GM19023 (cell line): Measurements from ENCODE around the gene DAB1.

Experiments used
- ATAC-seq: cut with Tn5 transposase; IDR thresholded peaks from one replicate; pipeline ENCODE4 v1.9.1; 2021; ENCODE audit warnings: mild to moderate bottlenecking, moderate library complexity; ENCODE audit not compliant: unreplicated experiment

Gene DAB1

DNA sequence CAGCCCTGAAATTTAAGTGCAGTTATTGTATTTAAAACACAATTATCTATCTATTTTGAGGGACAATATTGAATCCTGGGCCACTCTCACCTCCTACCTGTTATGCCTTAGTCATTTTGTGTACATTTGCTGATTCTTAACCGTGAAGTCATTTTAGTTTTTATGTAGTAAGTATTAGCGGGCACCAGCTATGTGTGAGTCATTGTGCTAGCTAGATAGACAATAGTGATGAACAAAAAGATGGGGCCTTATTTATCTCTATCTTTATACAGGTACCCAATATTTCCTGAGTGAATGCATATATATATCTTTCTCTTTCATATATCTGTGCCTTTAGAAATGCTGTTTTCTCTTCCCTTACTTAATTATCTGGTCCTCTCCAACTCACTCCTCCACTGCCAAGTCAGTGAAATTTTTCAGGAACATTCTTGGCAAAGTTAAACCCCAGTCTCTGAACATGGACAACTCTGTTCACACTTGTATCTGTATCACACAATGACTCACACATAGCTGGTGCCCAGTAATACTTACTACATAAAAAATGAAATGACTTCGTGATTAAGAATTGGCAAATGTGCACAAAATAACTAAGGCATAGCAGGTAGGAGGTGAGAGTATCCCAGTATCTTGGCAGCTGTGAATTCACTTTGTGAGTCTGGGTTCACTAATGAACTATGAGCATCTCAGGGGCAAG, 292.0 kb downstream of the DAB1 start:
- no peak for ATAC-seq

DNA sequence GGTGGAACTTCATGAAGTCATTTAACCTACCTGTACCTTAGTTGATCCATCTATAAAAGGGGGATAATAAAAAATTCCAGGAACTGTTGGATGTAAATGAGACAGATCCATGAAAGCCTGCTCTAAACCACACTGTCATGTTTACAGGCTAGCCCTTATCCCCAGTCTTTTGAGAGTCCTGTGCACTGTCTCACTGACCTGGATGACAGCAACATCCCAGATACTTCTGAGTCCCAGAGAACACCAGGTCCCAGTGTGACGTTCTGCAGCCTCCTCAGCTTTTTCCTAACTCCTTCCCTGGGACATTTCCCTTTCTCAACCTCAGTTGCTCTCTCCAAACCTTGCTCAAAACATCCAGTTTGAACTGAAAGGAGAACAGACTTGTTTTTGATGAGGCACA, 292.6 kb downstream of the DAB1 start:
- no peak for ATAC-seq

DNA sequence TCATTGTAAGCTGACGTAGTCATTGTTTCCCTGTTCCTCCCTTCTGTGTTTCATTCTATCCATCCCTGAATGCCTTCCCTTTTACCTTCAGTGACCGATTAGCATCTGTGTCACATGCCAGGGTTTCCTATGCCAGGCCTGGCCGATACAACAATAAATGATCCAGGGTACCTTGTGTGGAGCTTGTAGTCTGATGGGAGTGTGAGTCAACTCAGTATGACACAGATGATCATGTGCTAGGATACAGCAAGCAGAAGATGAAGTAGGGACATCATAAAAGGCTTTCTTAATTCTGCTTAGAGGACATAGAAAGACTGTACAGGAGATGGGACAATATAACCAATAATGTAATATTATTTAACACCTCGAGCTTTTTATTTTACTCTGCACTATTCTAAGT, 294.0 kb downstream of the DAB1 start:
- no peak for ATAC-seq

DNA sequence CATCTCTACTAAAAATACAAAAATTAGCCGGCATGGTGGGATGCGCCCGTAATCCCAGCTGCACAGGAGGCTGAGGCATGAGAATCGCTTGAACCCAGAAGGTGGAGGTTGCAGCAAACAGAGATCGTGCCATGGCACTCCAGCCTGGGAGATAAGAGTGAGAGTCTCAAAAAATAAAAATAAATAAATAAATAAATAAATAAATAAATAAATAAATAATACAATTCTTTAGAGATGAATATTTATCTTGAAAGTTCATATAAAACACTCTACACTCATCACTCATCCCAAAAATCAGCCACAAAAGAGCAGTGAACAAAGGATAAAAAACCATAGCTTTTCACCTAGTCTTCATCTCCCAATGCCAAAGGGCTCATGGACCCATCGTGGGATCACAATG, 295.9 kb downstream of the DAB1 start:
- ATAC-seq, result no peak

DNA sequence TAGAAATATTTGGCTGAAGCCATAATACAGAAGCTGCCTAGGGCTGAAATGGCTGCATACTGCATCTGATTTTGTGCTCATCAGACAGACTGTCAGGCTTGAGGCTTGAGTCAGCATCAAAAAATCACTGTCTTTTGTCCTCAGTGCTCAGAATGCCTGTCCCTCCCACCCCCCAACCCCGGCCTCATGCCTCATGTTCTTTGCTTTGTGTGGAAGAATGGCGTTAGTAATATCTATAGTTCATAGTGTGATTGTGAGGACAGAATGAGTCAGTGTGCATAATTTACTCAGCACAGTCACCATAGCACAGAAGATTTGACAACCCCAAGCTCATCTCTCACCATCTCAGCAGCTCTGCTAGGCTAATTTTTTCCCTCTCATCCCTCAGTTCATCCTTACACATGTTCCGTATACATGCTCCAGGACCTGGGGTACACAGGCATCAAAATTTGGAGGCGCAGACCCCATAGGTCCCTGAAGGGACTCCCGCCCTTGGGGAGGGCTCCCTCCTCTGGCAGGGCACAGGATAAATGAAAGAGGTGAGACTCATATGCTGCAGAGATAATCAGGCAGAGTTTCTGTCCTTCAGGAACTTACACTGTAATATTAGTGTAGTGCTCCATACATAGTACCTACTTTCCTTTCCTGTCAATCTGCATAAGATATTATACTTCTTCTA, 299.0 kb downstream of the DAB1 start:
- no peak for ATAC-seq

DNA sequence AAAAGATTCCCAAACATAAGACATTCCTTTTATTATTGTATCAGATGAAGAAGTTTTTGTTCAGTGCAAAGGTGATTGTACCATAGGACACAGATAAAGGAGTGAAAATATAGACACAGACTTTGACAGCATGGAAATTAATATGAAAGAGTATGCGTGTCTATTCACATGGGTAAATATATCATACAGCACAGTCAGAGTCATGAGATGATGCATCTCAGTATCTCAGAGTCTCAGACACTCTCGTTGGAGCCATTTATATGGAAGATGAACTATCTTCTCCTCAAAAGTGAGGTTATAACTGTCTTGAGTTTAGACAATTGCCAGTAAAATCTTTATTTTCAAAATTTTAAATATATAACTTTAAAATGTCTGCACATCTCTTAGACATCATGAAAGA, 299.7 kb downstream of the DAB1 start:
- ATAC-seq, result no peak

DNA sequence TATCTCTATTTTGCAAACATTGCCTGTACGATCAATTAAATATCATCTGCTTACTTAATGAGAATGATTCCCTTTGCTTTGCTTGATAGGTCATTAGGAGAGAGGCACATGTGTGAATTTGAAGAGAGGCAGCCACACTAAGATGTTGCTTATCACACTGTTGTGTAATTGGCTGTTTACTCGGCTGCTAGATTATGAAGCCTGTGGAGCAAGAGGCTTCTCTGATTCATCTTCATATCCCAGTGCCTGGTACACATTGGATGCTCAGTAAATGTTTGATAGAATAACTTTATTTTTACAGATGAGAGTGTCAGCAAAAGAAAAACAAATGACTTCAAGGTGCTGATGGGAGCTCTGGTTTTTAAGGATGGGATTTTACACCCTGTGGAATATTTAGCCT, 301.8 kb downstream of the DAB1 start:
- ATAC-seq, result no peak

DNA sequence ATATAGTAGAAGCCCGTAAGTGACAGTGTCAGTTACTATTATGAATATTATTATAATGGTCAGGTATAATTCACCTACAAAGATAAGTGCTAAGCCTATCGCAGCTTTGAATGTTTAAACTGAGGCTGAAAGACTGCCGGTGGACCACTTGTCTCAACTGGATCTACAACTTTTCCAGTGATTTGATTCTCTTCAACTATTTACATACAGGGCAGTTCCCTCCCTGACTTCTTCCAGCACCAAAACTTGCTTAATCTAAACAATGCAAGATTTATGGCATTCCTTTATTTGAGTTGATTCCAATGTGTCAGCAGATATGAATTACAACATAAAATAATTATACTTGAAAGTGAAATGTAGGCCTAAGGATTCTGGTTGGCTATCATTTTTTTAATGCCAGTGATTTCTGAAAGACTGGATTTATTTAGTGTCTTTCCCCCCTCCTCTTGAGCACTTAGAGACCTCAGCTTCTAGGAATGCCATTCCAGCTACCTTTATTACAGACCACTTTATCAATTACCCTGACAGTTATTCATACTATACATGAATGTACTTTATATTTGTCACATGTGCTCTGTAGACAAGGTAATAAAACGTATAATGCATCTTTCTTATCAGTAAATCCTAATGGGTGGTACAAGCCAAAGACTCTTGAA, 304.8 kb downstream of the DAB1 start:
- ATAC-seq, result no peak

DNA sequence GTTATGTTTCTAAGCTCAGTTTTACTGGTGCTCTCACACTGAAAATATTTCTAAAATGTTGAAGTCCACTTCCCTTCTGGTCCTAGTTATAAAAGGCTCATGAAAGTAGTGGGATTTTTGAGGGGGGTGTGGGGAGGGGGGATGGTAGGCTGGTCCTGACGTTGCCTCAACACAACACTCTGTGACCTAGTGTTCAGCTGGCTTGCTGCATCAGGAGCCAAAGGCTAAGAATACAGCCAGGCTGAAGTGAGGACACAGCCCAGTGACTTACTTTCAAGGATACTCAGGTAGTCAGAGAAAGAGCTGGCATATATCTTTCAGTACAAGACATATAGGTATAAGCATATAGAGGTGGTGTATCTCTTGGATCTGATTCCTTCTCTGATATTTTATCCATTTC, 306.1 kb downstream of the DAB1 start:
- no peak for ATAC-seq

DNA sequence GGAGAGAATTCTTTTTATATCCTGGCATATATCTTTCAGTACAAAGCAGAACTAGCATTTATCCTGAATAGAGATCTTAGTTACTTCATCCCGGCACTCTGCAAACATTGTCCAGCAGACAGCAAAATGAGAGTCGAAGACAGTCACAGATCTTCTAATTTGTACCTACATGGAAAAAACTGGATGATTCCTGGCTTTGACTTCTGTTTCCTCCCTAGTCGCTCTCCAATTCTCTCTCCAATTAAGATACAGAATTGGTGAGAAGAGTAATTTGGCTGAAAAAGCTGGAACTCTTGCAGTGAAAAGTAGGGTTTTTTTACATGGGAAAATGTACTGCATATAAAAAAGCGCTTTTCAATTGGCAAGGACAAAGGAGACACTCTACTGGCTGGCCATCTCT, 307.0 kb downstream of the DAB1 start:
- no peak for ATAC-seq

DNA sequence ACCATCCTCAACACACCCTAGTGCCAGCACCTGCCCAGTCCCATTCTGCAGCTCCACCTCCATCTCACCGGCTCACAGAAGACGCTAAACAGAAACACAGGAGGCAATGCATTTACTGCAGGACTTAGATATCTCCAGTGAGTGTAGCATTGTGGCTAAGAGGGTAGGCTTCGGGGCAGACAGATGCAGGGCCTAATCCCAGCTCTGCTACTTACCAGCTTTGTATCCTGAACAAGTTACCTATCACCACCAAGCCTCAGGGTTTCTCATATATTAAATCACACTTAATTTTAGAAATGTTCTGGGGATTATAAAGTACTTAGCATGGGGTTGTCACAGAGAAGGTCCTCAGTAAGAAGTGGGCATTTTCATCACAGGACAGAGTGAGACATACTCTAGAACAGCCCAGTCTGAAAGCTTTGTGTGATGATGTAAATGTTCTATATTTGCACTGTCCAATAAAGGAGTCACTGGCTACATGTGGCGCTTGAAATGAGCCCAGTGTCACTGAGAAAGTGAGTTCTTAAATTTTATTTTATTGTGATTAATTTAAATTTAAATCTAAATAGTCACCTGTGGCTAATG, 308.7 kb downstream of the DAB1 start:
- ATAC-seq, result no peak

DNA sequence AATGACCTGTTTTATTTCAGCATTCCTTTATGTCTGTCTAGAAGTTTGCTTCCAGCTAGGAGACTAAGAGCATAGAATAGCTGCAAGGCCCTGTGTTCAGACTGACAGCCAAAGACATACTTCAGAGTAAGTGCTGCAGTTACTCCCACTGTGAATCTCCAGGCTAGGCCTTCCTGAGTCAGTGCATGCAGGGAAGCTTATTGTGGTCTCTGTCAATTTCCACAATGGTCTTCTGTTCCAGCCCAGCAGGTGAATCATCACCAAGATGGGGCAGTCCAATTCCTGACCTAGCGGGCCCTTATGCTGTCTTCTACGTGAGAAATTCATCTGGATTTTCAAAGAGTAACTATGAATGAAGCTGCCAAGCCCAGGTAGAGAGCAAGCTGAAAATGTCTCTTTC, 311.7 kb downstream of the DAB1 start:
- no peak for ATAC-seq

DNA sequence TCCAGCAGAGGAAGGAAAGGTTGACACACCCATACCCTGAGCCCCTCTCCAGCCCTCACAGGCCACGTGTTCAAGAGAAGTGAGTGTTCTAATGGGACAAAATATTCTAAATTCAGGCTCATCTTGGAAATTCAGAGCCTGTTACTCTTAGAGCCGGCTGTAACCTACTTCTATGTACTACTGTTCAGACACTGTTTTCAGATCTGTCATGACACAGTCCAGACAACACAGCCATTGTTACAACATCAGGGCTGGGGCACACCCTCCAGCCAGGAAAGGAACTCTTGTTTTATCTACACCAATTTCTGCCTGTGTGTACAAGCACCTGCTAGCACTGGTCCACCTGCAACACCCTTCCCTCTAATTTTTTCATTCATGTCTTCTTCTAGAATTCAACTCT, 312.7 kb downstream of the DAB1 start:
- ATAC-seq, result no peak

DNA sequence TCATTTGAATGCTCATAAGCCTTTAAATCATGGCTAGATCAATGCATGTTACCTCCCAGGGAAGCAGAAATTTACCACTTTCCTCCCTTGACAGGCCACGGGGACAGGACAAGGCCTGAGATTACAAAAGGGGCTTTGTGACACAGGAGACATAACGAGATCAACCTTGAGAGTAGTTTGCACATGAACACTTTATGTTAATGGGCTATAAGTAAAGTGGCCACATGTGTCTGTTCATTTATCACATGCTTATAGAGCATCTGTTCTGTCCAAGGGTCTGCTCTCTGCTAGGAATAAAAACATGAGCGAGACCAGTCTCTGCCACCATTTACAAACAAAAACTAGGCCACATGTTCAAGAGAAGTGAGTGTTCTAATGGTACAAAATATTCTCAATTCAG, 314.0 kb downstream of the DAB1 start:
- ATAC-seq, result no peak

DNA sequence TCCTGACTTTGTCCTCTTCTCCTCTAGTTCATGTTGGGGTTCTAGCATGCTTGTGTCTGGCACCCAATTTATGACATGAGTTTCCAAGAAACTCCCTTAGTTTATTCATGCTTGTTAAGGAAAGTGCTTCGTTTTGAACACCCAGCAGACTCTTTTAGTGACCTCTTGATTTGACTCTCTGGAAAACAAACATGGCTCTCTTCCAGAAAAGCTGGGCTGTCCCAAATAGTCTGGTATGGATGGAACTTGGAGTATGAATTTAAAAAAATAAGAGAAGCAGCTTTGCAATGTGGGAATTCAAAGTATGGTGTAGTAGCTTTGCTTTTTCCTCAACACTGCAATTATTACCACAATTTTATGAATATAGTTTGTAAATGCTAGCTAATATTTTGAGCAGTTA, 314.6 kb downstream of the DAB1 start:
- no peak for ATAC-seq

DNA sequence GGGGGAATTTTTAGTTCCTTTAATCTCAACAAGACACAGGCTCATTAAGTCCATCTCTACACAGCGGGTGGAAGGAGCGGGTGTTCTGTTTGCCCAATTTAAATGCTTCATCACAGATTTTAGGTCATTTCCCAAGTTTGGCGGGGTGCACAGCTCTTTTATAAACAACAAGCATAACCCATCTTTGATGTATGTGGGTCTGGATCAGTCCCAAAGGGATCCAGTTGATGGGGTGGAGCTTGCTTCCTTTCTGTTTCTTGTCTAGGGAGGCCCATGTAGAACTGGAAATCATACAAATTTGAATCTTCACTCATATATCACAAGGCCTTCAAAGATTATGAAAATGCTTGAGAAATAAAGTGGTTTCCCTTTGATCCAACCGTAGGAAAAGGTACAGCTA, 317.6 kb downstream of the DAB1 start:
- ATAC-seq, result no peak

DNA sequence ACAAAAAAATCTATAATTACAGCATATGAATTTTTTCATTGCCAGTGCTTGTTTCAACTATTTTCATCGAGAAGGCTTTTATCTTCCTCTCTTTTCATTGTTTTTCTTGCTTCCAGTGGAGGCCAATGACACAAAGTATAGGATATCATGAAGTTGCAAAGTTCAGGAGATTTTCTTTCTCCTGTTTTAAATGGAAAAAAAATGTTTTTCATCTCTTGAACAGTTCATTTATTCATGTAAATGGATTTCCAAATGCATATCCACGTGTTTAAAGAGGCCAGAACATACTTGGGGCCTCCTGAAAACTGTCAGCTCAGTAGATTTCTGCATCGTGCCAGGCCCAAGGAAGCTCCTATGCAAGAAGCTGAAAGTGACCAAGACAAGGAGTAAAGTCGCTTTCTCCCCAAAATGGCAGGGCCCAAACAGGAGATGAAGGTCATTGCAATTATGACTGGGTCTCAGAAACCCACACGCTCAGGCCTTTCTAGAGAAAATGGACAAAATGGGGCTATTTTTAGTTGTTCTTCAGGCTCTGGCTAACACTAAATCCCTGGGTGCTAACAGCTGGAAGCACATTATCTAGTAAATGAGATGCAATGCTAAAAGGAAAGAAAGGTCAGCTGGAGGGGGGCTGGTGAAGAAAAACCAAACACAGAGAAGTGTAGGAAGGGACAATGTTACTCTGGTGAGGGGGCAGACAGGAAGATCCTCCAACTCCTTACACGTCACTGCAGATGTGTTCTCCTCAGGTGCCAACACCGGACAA, 321.1 kb downstream of the DAB1 start:
- no peak for ATAC-seq

DNA sequence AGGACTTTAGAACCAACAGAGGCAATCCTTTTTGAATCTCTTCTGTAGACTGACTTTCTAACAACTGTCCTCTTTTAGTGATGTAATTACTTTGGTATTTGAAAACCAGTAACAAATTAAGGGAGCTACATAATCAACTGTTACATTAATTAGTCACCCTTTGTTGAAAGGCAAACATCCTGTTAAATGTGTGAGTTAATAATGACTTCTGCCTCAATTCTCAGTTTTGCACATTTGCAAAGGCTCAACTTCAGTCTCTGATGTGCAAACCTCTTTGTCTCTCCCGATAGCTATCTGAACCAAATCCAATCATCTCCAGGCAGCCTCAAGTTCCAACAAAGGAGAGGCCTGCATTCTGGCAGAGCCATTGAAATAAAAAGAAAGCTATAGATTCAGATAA, 322.7 kb downstream of the DAB1 start:
- no peak for ATAC-seq

DNA sequence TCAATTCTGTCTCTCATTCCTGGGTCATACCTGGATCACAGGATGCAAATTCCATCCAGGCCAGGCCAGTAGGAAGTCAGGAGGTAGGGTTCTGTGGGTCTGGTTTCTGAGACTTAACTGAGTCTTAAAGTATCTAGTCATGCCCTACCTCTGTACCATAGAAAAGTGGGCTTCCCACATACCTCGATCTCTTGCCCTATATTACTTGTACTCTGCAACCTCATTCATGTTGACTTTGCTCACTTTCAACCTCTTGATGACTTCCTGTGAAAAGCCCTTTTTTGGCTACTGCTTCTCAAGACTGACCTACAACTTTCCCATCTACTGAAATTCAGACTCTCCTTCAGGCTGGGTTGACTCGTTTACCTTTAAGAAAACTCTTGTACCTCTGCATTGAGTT, 329.1 kb downstream of the DAB1 start:
- no peak for ATAC-seq

DNA sequence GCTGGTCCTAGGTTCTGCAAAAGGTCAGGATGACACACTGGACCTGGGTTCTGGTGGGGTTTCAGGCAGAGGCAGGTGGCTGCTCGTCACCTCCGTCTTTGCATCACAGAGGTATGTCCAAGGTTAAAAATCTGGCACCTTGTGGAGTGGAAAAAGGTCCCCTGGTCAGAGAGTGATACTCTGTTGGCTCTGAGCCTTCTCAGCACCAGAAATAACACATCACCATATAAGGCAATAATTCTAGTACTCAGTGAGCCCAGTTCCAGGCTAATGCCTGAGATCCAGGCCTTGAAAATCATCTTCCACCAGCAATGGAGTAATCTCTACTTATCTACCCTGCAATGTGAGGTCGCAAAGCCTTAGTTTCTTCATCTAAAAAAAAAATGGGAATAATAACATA, 330.7 kb downstream of the DAB1 start:
- ATAC-seq, result no peak

DNA sequence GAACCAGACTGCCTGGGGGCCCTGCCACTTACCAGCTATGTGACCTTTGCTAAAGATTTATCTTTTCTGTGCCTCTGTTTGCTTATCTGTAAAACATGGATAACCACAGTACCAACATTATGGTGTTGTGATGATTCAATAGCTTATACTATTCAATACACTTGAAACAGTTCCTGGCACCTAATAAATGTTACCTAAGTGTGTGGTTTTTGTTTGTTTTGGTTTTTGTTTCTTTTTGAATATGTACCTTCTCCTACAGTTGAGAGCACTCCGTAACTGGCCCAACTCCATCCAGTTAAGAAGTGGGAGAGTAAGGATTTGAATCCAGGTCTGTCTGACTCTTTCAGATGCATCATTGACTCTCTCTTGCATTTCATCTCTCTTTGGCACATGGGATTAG, 332.2 kb downstream of the DAB1 start:
- ATAC-seq, result no peak
